Measurements from ENCODE around the gene TMEM95. TPM values are rescaled to one million over a fixed set of nuclear protein-coding genes. Genes with fewer than 3 reads are reported as not detected.

The TMEM95 gene
- total and polyA plus RNA-seq, 2 of the 8 experiments (the other 6 are each of a cell fraction or from before 2014, with no cell fraction given), result not detected

- TF ChIP-seq EP300 (IDR thresholded peaks at IDR 0.05; ENCODE audit: borderline replicate concordance in 1 of 2, low read depth in 2 of 2, low read length in 2 of 2), result peak in 1 of 2 experiments; percentile 46; a peak in 1 of 3 replicates
- TF ChIP-seq POLR2A (IDR thresholded peaks at IDR 0.05; ENCODE audit: control extremely low read depth in 1 of 2, low read depth in 2 of 2, low read length in 2 of 2), result no peak
- TF ChIP-seq SP2 (IDR thresholded peaks at IDR 0.05; ENCODE audit: low read length), result no peak
- TF ChIP-seq EGR1 (IDR thresholded peaks at IDR 0.05; ENCODE audit: borderline replicate concordance, low read depth, low read length), result no peak
- TF ChIP-seq USF2 (IDR thresholded peaks at IDR 0.05; ENCODE audit: low read length), result no peak
- peak; percentile 21 for TF ChIP-seq TAF7 (optimal IDR thresholded peaks at IDR 0.05; ENCODE audit: borderline replicate concordance, low read depth, low read length)
- TF ChIP-seq RXRA (IDR thresholded peaks at IDR 0.05; ENCODE audit: insufficient read depth, low read depth, low read length), result no peak
- no peak for TF ChIP-seq MAFK (IDR thresholded peaks at IDR 0.05; ENCODE audit: low read depth, low read length)
- TF ChIP-seq ATF2 (IDR thresholded peaks at IDR 0.05; ENCODE audit: low read length), result no peak
- TF ChIP-seq SRF (IDR thresholded peaks at IDR 0.05; ENCODE audit: low read depth, low read length), result no peak
- TF ChIP-seq JUND (IDR thresholded peaks at IDR 0.05; ENCODE audit: low read length), result no peak; the same call in 1 of the 2 replicates
- no peak for TF ChIP-seq BCL11A (IDR thresholded peaks at IDR 0.05; ENCODE audit: low read depth in 2 of 2, low read length in 2 of 2)
- no peak for TF ChIP-seq PHF8 (conservative IDR thresholded peaks at IDR 0.05; ENCODE audit: low read depth, low read length)
- no peak for TF ChIP-seq JUN (IDR thresholded peaks at IDR 0.05; ENCODE audit: low read depth, low read length)
- no peak for TF ChIP-seq RFX5 (IDR thresholded peaks at IDR 0.05; ENCODE audit: borderline replicate concordance, low read depth, low read length)
- peak; percentile 93 to 97 for TF ChIP-seq RAD21 (IDR thresholded peaks at IDR 0.05 in 1 of 2, conservative IDR thresholded peaks at IDR 0.05 in 1 of 2; ENCODE audit: low read depth in 2 of 2, low read length in 2 of 2)
- TF ChIP-seq CTCF (IDR thresholded peaks at IDR 0.05; ENCODE audit: control extremely low read depth in 1 of 3, insufficient read depth in 1 of 3, low read depth in 1 of 3, low read length in 3 of 3), result peak; percentile 94 to 99 (median 99)
- TF ChIP-seq EZH2 (IDR thresholded peaks at IDR 0.05; ENCODE audit: low read depth, low read length, severe bottlenecking), result no peak
- peak; percentile 69 to 77; a peak in 2 of 4 replicates for TF ChIP-seq SIN3A (conservative IDR thresholded peaks at IDR 0.05 in 1 of 2, IDR thresholded peaks at IDR 0.05 in 1 of 2; ENCODE audit: low read depth in 1 of 2, low read length in 2 of 2)
These were observed 1.2 kb downstream of the TMEM95 start (continued) for GRCh38 chr17:7356072-7356549.

Measured in H1 (cell line).